IMR-90 (cell line): Measurements from ENCODE around the gene BCAS3. TPM values are rescaled to one million over a fixed set of nuclear protein-coding genes. Genes with fewer than 3 reads are reported as not detected.

Source experiments
- MAZ ChIP-seq: IDR thresholded peaks from 2 replicates; pipeline ENCODE4 v1.6.1; 2012; ENCODE audit warnings: low read depth, mild to moderate bottlenecking, low read length, improper control_type of control experiment, moderate library complexity, borderline replicate concordance
- NFE2L2 ChIP-seq: fragments of 150-350 bp; IDR thresholded peaks from 2 replicates; pipeline ENCODE4 v1.6.1; 2016; ENCODE audit warnings: low read depth, mild to moderate bottlenecking, low read length
- SMC3 ChIP-seq: fragments of 150-350 bp; IDR thresholded peaks from 2 replicates; pipeline ENCODE4 v1.6.1; 2016; ENCODE audit warnings: low read depth, mild to moderate bottlenecking, antibody characterized with exemption, low read length, moderate library complexity
- polyA plus RNA-seq, 3 experiments: library from polyadenylated mRNA; depleted of rRNA; stranded (reverse); fragments of >200 nt; gene quantifications; 2 replicates each; pipeline ENCODE4 v1.2.3, GENCODE V29; 2012; ENCODE audit warnings: low replicate concordance in 1 of 3
- total RNA-seq: library from RNA; depleted of rRNA; stranded (reverse); fragments of >200 nt; gene quantifications from 2 replicates; pipeline ENCODE4 v1.2.3, GENCODE V29; 2012
- TF ChIP-seq, protein P1 (sequence below): fragments of 150-350 bp; IDR thresholded peaks from 2 replicates; pipeline ENCODE4 v1.6.1; 2016; ENCODE audit warnings: low read depth, mild to moderate bottlenecking, low read length, moderate library complexity, borderline replicate concordance

The BCAS3 gene
- total and polyA plus RNA-seq, 2 of the 4 experiments (the other 2 are of a cell fraction) = 6.3 to 27.1 TPM

DNA sequence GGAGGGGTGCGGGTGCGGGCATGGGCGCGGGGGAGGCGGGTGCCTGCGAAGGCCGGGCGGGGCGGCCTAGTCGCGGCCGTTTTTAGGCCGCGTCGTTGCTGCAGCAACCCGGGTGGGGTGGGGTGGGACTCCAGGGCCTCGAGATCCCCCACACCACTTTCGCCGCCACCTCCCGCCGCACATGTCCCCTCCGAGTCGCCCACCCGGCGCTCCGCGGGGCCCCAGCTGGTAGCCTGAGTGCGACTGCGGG is 733.3 kb downstream of the BCAS3 start (continued):
- TF ChIP-seq, protein P1, sequence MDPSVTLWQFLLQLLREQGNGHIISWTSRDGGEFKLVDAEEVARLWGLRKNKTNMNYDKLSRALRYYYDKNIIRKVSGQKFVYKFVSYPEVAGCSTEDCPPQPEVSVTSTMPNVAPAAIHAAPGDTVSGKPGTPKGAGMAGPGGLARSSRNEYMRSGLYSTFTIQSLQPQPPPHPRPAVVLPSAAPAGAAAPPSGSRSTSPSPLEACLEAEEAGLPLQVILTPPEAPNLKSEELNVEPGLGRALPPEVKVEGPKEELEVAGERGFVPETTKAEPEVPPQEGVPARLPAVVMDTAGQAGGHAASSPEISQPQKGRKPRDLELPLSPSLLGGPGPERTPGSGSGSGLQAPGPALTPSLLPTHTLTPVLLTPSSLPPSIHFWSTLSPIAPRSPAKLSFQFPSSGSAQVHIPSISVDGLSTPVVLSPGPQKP = no peak
- TF ChIP-seq SMC3 (no peak), NFE2L2 (no peak), MAZ (no peak)
